Common myeloid progenitor, CD34-positive (primary cell): ENCODE results near the gene SLC12A5.

Source experiments
- CTCF ChIA-PET: fragments of 350-600 bp; sonication (Branson Sonifier 250); formaldehyde crosslinking; loops from one replicate; lab custom pipeline; 2021; ENCODE audit warnings: antibody characterized with exemption; lab: Charles Lee
- POLR2A ChIA-PET: fragments of 350-600 bp; sonication (Branson Sonifier 250); formaldehyde crosslinking; loops from one replicate; lab custom pipeline; 2021; ENCODE audit warnings: antibody characterized with exemption; lab: Charles Lee
- DNase-seq, 3 donors: peaks; one replicate each; pipeline versions ENCODE4 v3.0.0 to v3.0.0-alpha.2; 2013
- H3K27ac ChIP-seq, 2 experiments: 1 replicate in 1 of 2; 2 replicates in 1 of 2; pipeline ENCODE4 v1.7.0; 2013; ENCODE audit warnings: inconsistent platforms in 2 of 2, low read length in 2 of 2, mild to moderate bottlenecking in 2 of 2, low read depth in 1 of 2, moderate library complexity in 1 of 2; ENCODE audit not compliant: severe bottlenecking in 2 of 2, insufficient read depth in 1 of 2, poor library complexity in 1 of 2
- H3K27me3 ChIP-seq, 5 experiments: replicated peaks in 2 of 5; 1 replicate in 3 of 5; 2 replicates in 2 of 5; pipeline versions ENCODE4 v1.6.1 to v1.7.0; 2013; ENCODE audit warnings: low read length in 4 of 5, mild to moderate bottlenecking in 2 of 5, moderate library complexity in 2 of 5, inconsistent platforms in 1 of 5; ENCODE audit not compliant: insufficient read depth in 5 of 5, control insufficient read depth in 4 of 5
- H3K36me3 ChIP-seq, 4 experiments: 1 replicate in 2 of 4; 2 replicates in 2 of 4; pipeline versions ENCODE4 v1.6.1 to v1.7.0; 2013; ENCODE audit warnings: low read length in 3 of 4, control low read depth in 1 of 4, mild to moderate bottlenecking in 1 of 4; ENCODE audit not compliant: control insufficient read depth in 4 of 4, insufficient read depth in 4 of 4
- H3K4me1 ChIP-seq, 4 experiments: 1 replicate in 3 of 4; 2 replicates in 1 of 4; pipeline versions ENCODE4 v1.6.1 to v1.7.1; 2013; ENCODE audit warnings: low read length in 3 of 4, mild to moderate bottlenecking in 3 of 4, control low read depth in 1 of 4, inconsistent platforms in 1 of 4, moderate library complexity in 1 of 4; ENCODE audit not compliant: control insufficient read depth in 4 of 4, insufficient read depth in 4 of 4; ENCODE audit errors: control extremely low read depth in 1 of 4
- H3K4me3 ChIP-seq, 7 experiments: 1 replicate in 4 of 7; 2 replicates in 3 of 7; pipeline versions ENCODE4 v1.5.1 to v1.7.0; 2013; ENCODE audit warnings: mild to moderate bottlenecking in 7 of 7, low read length in 6 of 7, moderate library complexity in 6 of 7, inconsistent platforms in 2 of 7, low read depth in 2 of 7, control low read depth in 1 of 7; ENCODE audit not compliant: insufficient read depth in 4 of 7, control insufficient read depth in 1 of 7; ENCODE audit errors: extremely low read depth in 1 of 7
- H3K9me3 ChIP-seq, 5 experiments: 1 replicate in 4 of 5; 2 replicates in 1 of 5; pipeline versions ENCODE4 v1.6.1 to v1.7.1; 2013; ENCODE audit warnings: low read length in 4 of 5, mild to moderate bottlenecking in 2 of 5, inconsistent platforms in 1 of 5, low read depth in 1 of 5, moderate library complexity in 1 of 5; ENCODE audit not compliant: control insufficient read depth in 4 of 5, insufficient read depth in 2 of 5; ENCODE audit errors: control extremely low read depth in 1 of 5
- WGBS: methylation state at CpG from one replicate; pipeline ENCODE4 v1.1.5; 2013; ENCODE audit not compliant: insufficient coverage; 5-methylcytosine and 5-hydroxymethylcytosine counted together

The SLC12A5 gene

GRCh38 chr20:46004889-46005473, 24.0 kb upstream of the SLC12A5 start:
- DNase-seq, result peak; percentile 93 to 97 (median 97)
- peak overlapping the region in 5 of 7 experiments; percentile 16 to 54 (median 33) for H3K4me3 ChIP-seq
- H3K27me3 ChIP-seq, result peaks cover 0 to 75% (median 36%) of the 10 kb centered on the region in 5 experiments
- H3K9me3 ChIP-seq, result no peaks in the 10 kb centered on the region
- ChIA-PET POLR2A (interaction anchor here (0.9 kb wide), 1 partner anchor 33 kb away, joined by 3 read pairs; the partner anchor contains the start of gene ZNF335), CTCF (interaction anchor here (0.5 to 42.1 kb wide), 4 partner anchors 0 to 81 kb away, joined by 4 to 656 read pairs (median 331); partner anchors contain the start of genes MMP9 and ZNF335)
- 0% methylated on average over 3 of the region's 3 CpGs for WGBS
- H3K36me3 ChIP-seq, result no peaks in the 10 kb centered on the region
- H3K4me1 ChIP-seq, result peaks cover 16 to 65% (median 48%) of the 10 kb centered on the region in 4 experiments
- H3K27ac ChIP-seq, result no peak overlapping the region

GRCh38 chr20:46006022-46006705, 22.9 kb upstream of the SLC12A5 start:
- POLR2A ChIA-PET, result interaction anchor here (0.6 to 0.9 kb wide), 2 partner anchors 34 to 50 kb away, joined by 3 read pairs; partner anchors contain the start of gene ZNF335
- Histone ChIP-seq H3K27ac (no peak overlapping the region), H3K4me1 (peaks cover 16 to 63% (median 53%) of the 10 kb centered on the region in 4 experiments), H3K36me3 (no peaks in the 10 kb centered on the region), H3K9me3 (no peaks in the 10 kb centered on the region), H3K4me3 (peak overlapping the region in 1 of 7 experiments; percentile 28), H3K27me3 (peaks cover 0 to 75% (median 45%) of the 10 kb centered on the region in 5 experiments)
- no peak for DNase-seq
- WGBS, result no CpG with 5 or more reads among the region's 6 CpGs
- CTCF ChIA-PET, result interaction anchor here (0.8 to 42.1 kb wide), 4 partner anchors 2 to 21 kb away, joined by 3 to 656 read pairs (median 330); partner anchors contain the start of genes MMP9 and ZNF335

- ChIA-PET POLR2A (interaction anchor here (0.6 kb wide), 1 partner anchor 49 kb away, joined by 3 read pairs; no protein-coding TSS in a partner anchor), CTCF (interaction anchor here (0.8 to 22.3 kb wide), 3 partner anchors 11 to 21 kb away, joined by 3 to 656 read pairs (median 3); partner anchors contain the start of gene ZNF335)
- H3K27ac ChIP-seq, result no peak overlapping the region
- no peak overlapping the region for H3K4me3 ChIP-seq
- H3K4me1 ChIP-seq, result peaks cover 16 to 67% (median 53%) of the 10 kb centered on the region in 4 experiments
- H3K36me3 ChIP-seq, result no peaks in the 10 kb centered on the region
- no peaks in the 10 kb centered on the region for H3K9me3 ChIP-seq
- H3K27me3 ChIP-seq, result peaks cover 0 to 75% (median 46%) of the 10 kb centered on the region in 5 experiments
- WGBS, result 86% methylated on average over 5 of the region's 11 CpGs
- DNase-seq, result no peak
These were observed 22.1 kb upstream of the SLC12A5 start for GRCh38 chr20:46006964-46007363.

GRCh38 chr20:46007671-46008070, 21.3 kb upstream of the SLC12A5 start:
- CTCF ChIA-PET, result interaction anchor here (22.3 kb wide), 1 partner anchor 22 kb away, joined by 656 read pairs; the partner anchor contains the start of gene ZNF335
- Histone ChIP-seq H3K4me3 (no peak overlapping the region), H3K27ac (no peak overlapping the region), H3K9me3 (no peaks in the 10 kb centered on the region), H3K27me3 (peaks cover 0 to 79% (median 49%) of the 10 kb centered on the region in 5 experiments), H3K36me3 (no peaks in the 10 kb centered on the region), H3K4me1 (peaks cover 16 to 67% (median 53%) of the 10 kb centered on the region in 4 experiments)
- POLR2A ChIA-PET, result no interaction called here
- WGBS, result 81% methylated on average over 3 of the region's 4 CpGs
- DNase-seq, result no peak

GRCh38 chr20:46009816-46010215, 19.2 kb upstream of the SLC12A5 start:
- Histone ChIP-seq H3K4me1 (peaks cover 8 to 63% (median 46%) of the 10 kb centered on the region in 4 experiments), H3K9me3 (no peaks in the 10 kb centered on the region), H3K4me3 (no peak overlapping the region), H3K27ac (no peak overlapping the region), H3K27me3 (peaks cover 0 to 86% (median 48%) of the 10 kb centered on the region in 5 experiments), H3K36me3 (no peaks in the 10 kb centered on the region)
- no peak for DNase-seq
- ChIA-PET CTCF (interaction anchor here (1.2 to 22.3 kb wide), 2 partner anchors 13 to 24 kb away, joined by 6 to 656 read pairs; partner anchors contain the start of gene ZNF335), POLR2A (interaction anchor here (0.7 kb wide), 1 partner anchor 45 kb away, joined by 3 read pairs; no protein-coding TSS in a partner anchor)
- 35% methylated on average over 14 of the region's 20 CpGs for WGBS

GRCh38 chr20:46010491-46011391, 18.3 kb upstream of the SLC12A5 start:
- ChIA-PET CTCF (interaction anchor here (22.3 kb wide), 1 partner anchor 25 kb away, joined by 656 read pairs; the partner anchor contains the start of gene ZNF335), POLR2A (no interaction called here)
- peak overlapping the region in 4 of 7 experiments; percentile 9 to 25 (median 17) for H3K4me3 ChIP-seq
- no peak overlapping the region for H3K27ac ChIP-seq
- WGBS, result 6% methylated on average over 43 of the region's 74 CpGs
- peaks cover 0 to 90% (median 48%) of the 10 kb centered on the region in 5 experiments for H3K27me3 ChIP-seq
- no peaks in the 10 kb centered on the region for H3K9me3 ChIP-seq
- DNase-seq, result peak in 2 of 3 donors; percentile 61 to 63
- no peaks in the 10 kb centered on the region for H3K36me3 ChIP-seq
- peaks cover 4 to 54% (median 37%) of the 10 kb centered on the region in 4 experiments for H3K4me1 ChIP-seq
